Upper lobe of right lung (tissue), 1 donor: ENCODE measurements around the gene ARFGAP2. TPM values are rescaled to one million over a fixed set of nuclear protein-coding genes. Genes with fewer than 3 reads are reported as not detected.
A peak's percentile ranks its signal among the peaks of the same experiment; 100 is the strongest.

Experiments
- ATAC-seq: fragments of 200-7000 bp; cut with Tn5 transposase; one replicate; pipeline ENCODE4 v1.9.1; 2020; ENCODE audit warnings: mild to moderate bottlenecking, moderate library complexity
- DNase-seq: peaks from one replicate; pipeline ENCODE4 v3.0.0-alpha.2; 2020
- H3K27ac ChIP-seq: fragments of 200-600 bp; one replicate; pipeline ENCODE4 v1.8.0; 2022
- H3K27me3 ChIP-seq: fragments of 200-600 bp; one replicate; pipeline ENCODE4 v1.8.0; 2022; ENCODE audit warnings: mild to moderate bottlenecking
- H3K36me3 ChIP-seq: fragments of 200-600 bp; one replicate; pipeline ENCODE4 v1.8.0; 2022
- H3K4me1 ChIP-seq: fragments of 200-600 bp; one replicate; pipeline ENCODE4 v1.8.0; 2022
- H3K4me3 ChIP-seq: fragments of 200-600 bp; one replicate; pipeline ENCODE4 v1.8.0; 2022; ENCODE audit warnings: mild to moderate bottlenecking
- H3K9me3 ChIP-seq: fragments of 200-600 bp; one replicate; pipeline ENCODE4 v1.8.0; 2022
- CTCF ChIP-seq: fragments of 200-600 bp; IDR thresholded peaks from one replicate; pipeline ENCODE4 v1.8.0; 2022; ENCODE audit warnings: antibody characterized with exemption
- intact Hi-C: fragments of 100-400 bp; cut with DNase I; formaldehyde crosslinking; loops from one replicate; pipeline ENCODE4 v1.11.0; 2022
- total RNA-seq: library from RNA; stranded (reverse); fragmentation: NEBNext Ultra II Directional; extraction: Animal tissue kit (Norgen Biotek cat#: 25700); gene quantifications from one replicate; pipeline ENCODE4 v1.2.1, GENCODE V29; 2021
- donor health status: DM: no; HTN: yes; CAD: no; lungs with severe emphysema.

The ARFGAP2 gene
- total RNA-seq, 1 donor from 2014 or later = 92.9 TPM

- Histone ChIP-seq H3K27ac (no peak overlapping the region), H3K4me3 (no peak overlapping the region), H3K9me3 (no peaks in the 10 kb centered on the region), H3K4me1 (peaks cover 31% of the 10 kb centered on the region), H3K36me3 (peaks cover 7% of the 10 kb centered on the region), H3K27me3 (no peaks in the 10 kb centered on the region)
- TF ChIP-seq CTCF = no peak
- DNase-seq (no peak), ATAC-seq (no peak)
- intact Hi-C loops = loop anchor here (10.0 kb wide), 1 partner anchor 175 kb away; the partner anchor contains the start of gene MYBPC3
Measured at GRCh38 chr11:47180006-47180787, 3.5 kb upstream of the ARFGAP2 start.

GRCh38 chr11:47179655-47179991 lies 2.9 kb upstream of the ARFGAP2 start:
- H3K9me3 ChIP-seq = no peaks in the 10 kb centered on the region
- DNase-seq = no peak
- no peaks in the 10 kb centered on the region for H3K27me3 ChIP-seq
- H3K4me3 ChIP-seq = no peak overlapping the region
- peaks cover 34% of the 10 kb centered on the region for H3K4me1 ChIP-seq
- peaks cover 12% of the 10 kb centered on the region for H3K36me3 ChIP-seq
- intact Hi-C loops = no loop called here
- no peak for ATAC-seq
- peak; percentile 47 for TF ChIP-seq CTCF
- H3K27ac ChIP-seq = no peak overlapping the region

- H3K36me3 ChIP-seq = peaks cover 15% of the 10 kb centered on the region
- intact Hi-C loops = no loop called here
- peaks cover 28% of the 10 kb centered on the region for H3K4me1 ChIP-seq
- DNase-seq (no peak), ATAC-seq (no peak)
- H3K9me3 ChIP-seq = no peaks in the 10 kb centered on the region
- no peak overlapping the region for H3K27ac ChIP-seq
- H3K4me3 ChIP-seq = no peak overlapping the region
- no peaks in the 10 kb centered on the region for H3K27me3 ChIP-seq
- no peak for TF ChIP-seq CTCF
Measured at GRCh38 chr11:47178737-47179654, 2.3 kb upstream of the ARFGAP2 start.

- no peaks in the 10 kb centered on the region for H3K9me3 ChIP-seq
- DNase-seq (no peak), ATAC-seq (no peak)
- H3K4me1 ChIP-seq = peaks cover 24% of the 10 kb centered on the region
- no peak overlapping the region for H3K4me3 ChIP-seq
- peaks cover 22% of the 10 kb centered on the region for H3K36me3 ChIP-seq
- TF ChIP-seq CTCF = no peak
- intact Hi-C loops = no loop called here
- no peaks in the 10 kb centered on the region for H3K27me3 ChIP-seq
- H3K27ac ChIP-seq = peak overlapping the region; percentile 98
Measured at GRCh38 chr11:47178316-47178715, 1.6 kb upstream of the ARFGAP2 start.

- Histone ChIP-seq H3K4me1 (peaks cover 24% of the 10 kb centered on the region), H3K36me3 (peaks cover 27% of the 10 kb centered on the region), H3K4me3 (peak overlapping the region; percentile 100), H3K9me3 (no peaks in the 10 kb centered on the region), H3K27ac (peak overlapping the region; percentile 98), H3K27me3 (no peaks in the 10 kb centered on the region)
- DNase-seq (no peak), ATAC-seq (no peak)
- TF ChIP-seq CTCF = no peak
- intact Hi-C loops = no loop called here
Measured at GRCh38 chr11:47177846-47178245, 1.2 kb upstream of the ARFGAP2 start.
